Stimulated activated naive CD4-positive, alpha-beta T cell treated with Interleukin-2 at 50 U/mL for 16 hours (primary cell): ENCODE data around the gene TSPAN13.

ENCODE experiments used
- DNase-seq: peaks from one replicate; lab custom pipeline; 2025; lab: John Stamatoyannopoulos, UW

TSPAN13 gene

DNA sequence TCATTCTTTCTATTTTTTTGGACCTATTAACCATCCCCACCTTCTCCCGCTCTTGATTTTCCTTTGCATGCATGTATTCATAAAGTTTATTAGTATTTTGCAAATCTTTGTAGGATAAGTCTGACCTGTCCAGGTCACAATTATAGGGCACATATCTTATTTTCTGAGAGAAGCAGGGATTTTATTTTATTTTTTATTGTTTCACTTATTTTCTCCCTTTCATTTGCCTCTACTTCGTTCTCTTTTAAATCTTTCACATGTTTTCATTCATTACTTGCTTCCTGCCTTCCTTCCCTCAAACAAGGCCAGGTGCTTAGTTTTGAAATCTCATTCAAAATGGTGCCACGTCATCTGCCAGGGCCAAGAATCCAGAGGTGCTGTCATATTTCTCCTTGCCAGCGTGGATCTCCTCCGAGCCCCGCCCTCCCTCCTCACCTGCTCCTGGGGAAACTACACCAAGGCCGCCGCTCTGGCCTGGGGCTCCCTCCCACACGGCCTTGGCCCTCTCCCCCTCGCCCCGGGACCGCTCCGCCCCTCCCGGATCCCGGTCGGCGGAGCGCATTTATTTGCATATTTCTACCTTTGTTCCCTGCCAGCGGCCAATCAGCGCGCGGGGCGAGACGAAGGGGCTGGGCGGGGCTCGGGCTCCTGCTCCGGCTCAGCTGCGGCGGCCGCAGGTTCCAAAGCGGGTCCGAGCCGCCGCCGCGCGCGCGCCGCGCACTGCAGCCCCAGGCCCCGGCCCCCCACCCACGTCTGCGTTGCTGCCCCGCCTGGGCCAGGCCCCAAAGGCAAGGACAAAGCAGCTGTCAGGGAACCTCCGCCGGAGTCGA, at the start of gene TSPAN13:
Gene TSPAN13 (plus strand): TSS at position 654 of the 830 bp plus-strand sequence. CDS start 213 bp downstream, outside the sequence.
- DNase-seq = peak; percentile 28

DNA sequence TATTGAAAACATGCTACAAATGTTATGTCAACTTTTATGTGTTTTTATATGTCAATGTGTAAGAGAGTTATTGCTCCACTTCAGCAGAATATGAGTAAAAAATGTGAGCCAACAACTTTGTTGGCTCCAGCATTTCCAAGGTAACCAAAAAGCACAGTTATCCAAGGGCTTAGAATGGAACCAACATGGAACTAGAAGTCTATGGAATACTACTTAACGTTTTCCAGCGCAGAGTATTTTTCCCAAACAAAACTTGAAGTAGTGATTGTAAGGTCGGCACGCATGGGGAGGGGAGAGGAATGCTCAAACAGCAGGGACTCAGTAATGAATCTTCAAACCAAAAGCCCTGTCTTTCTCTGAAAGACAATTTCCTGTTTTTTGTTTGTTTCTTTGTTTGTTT, 45.0 kb upstream of the TSPAN13 start:
- DNase-seq = no peak

DNA sequence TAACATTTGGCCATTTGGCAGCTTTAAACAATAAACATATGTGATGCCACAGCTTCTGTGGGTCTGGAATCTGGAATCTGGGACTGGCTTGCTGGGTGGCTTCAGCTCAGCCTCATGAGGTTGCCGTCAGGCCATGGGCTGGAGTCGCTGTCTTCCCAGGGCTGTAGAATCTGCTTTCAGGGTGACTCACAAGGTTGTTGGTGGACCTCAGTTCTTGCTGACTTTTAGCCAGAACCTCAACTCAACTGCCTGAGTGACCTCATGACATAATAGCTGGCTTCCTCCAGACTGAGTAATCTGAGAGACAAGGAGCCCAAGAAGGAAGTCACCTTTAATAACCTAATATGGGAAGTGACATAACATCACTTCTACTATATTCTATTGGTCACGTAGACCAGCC, 44.6 kb upstream of the TSPAN13 start:
- no peak for DNase-seq

DNA sequence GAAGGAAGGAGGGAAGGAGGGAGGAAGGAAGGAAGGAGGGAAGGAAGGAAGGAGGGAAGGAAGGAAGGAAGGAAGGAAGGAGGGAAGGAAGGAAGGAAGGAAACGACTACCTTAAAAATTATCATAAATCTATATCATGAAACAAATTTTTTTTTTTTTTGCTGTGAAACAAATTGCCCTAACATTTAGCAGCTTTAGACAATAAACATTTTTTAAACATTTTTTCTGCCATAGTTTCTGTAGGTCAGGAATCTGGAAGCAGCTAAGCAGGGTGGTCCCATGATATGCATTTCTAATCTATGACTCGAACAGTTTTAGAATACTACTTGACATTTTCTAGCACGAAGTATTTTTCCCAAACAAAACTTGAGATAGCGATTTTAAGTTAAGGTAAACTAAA, 42.9 kb upstream of the TSPAN13 start:
- DNase-seq = no peak

DNA sequence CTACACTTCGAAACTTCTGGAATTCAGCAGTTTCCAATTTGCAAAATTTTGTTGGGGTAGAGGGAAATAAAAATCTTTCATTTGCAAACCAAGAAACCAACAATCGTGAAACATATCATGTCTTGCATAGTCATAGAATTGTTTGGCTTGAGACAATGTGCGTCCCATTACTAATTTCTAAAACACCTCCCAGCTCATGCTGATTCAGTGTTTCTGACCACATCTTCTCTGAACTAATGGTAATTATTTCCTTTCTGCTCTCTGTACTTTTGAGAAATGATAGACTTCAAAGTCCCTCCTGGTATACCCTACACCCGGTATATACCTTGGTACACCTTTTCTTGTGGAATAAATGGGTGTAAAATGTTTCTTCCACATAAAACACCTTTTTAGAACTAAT, 41.8 kb upstream of the TSPAN13 start:
- no peak for DNase-seq

DNA sequence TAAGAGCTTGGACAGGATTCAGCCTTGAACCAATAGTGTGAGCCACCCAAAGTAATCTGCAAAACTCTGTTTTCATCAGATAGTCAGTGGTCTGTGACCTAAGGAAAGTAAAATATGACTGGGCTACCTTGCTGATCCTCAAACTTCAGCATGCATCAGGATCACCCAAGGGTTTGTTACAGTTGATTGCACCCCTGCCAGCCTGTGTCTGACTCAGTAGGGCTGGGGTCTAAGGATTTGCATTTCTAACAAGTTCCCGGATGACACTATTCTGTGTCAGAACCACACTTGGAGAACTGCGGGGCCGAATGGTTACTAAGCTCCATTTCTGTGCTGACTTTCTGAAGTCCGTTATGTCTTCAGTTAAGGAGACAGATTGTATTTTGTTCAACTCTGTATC, 40.6 kb upstream of the TSPAN13 start:
- no peak for DNase-seq

DNA sequence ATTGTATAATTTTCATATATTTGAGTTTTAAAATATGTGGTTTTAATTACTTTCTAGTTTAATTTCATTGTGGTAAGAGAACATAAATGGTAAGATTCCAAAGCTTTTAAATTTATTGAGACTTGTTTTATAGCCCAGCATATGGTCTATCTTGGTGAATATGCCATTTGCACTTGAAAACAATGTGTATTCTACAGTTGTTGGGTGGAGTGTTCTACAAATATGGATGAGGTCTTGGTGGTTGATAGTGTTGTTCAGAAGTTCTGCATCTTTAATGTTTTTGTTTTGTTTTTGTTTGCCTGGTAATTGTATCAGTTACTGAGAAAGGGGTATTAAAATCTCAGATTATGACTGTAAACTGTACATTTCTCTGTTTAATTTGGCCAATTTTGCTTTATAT, 37.6 kb upstream of the TSPAN13 start:
- no peak for DNase-seq

DNA sequence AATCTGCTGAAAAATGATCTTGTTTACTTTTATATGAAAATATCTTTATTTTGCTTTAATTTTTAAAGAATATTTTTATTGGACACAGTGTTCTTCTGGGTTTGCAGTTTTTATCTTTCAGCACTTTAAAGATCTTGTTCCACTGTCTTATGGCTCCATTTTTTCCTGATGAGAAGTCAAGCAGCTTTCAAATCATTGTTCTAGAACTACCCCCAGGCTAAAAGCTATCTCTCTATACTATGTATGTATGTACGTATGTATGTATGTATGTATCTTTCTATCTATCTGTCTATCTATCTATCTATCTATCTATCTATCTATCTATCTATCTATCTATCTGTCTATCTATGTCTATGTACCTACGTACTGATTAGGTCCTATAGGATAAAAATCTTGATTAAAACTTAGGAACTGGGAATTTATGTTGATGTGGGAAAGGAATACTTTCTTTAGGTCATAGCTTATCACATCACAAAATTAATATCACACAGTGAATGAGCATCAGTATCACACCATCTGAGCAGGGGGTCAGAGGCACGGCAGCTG, 35.4 kb upstream of the TSPAN13 start:
- DNase-seq = no peak

DNA sequence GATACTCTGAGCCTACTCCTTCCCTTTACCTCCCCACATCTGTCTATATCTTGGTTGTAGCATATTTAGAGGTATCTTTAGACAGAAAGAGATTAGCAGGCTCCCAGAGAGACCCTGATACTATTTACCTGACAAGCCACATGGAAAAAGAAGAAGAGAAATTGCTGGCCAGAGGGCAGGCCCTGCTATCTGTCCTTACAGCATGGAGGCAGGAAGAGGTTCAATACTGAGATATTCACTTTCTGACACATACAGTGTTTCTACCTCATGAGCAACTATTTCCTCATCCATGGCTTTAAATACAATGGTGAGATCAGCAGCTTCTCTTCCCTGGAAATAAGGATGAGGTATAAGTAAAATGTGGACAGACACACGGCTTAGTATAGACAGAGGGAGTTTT, 33.9 kb upstream of the TSPAN13 start:
- DNase-seq = no peak

DNA sequence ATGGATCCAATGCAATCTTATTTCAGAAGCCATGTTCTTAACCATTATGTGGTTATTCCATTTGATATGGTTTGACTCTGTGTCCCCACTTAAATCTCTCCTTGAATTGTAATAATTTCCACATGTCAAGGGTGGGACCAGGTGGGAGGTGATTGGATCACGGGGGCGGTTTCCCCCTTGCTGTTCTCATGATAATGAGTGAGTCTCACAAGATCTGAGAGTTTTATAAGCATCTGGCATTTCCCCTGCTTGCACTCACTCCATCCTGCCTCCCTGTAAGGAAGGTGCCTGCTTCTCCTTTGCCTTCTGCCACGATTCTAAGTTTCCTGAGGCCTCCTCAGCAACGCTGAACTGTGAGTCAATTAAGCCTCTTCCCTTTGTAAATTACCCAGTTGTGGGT, 32.0 kb upstream of the TSPAN13 start:
- DNase-seq = no peak

DNA sequence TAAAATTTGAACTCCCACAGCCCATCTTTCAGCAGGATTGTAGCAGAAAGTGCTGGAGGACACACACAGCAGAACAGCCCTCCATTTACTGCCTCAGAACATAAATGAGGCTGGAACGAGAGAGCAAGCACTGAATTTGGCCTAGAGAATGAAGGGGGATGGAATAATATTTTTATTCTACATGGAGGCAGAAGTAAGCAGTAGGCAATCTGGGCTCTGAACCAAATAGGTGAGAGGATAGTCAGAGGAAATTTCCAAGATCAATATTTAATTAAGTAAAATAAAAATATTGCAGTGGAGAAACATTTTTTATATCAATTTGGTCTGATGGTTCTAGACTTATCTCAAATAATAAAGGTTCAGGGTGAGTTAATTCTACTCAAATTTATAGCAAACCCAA, 29.2 kb upstream of the TSPAN13 start:
- DNase-seq = no peak

DNA sequence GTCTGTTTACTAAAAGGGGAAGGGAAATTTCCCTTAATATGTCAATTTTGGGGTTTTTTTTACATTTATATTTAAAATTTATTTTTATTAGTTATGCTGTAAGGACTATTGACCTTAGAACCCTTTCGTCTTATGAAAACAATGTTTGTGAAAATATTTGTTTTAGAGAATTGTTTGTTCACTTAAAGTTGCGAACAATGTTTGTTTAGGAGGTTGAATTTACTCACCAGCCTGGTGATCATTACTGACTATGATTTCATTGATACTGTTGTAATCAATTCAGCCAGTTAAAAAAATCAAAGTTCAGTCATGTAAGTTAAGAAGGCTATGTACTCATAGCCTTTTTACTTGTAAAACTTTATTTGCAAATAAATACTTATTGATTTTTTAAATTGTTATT, 27.4 kb upstream of the TSPAN13 start:
- no peak for DNase-seq

DNA sequence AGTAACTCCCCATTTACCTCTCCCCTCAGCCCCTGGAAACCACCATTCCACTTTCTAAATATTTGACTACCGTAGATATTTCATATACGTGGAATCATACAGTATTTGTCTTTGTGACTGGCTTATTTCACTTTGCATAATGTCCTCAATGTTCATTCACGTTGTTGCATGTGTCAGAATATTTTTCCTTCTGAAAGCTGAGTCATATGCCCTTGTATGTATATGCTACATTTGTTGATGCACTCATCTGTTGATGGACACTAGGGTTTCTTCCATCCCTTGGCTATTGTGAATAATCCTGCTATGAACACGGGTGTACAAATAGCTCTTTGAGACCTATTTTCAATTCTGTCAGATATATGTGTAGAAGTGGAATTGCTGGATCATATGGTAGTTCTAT, 25.8 kb upstream of the TSPAN13 start:
- no peak for DNase-seq

DNA sequence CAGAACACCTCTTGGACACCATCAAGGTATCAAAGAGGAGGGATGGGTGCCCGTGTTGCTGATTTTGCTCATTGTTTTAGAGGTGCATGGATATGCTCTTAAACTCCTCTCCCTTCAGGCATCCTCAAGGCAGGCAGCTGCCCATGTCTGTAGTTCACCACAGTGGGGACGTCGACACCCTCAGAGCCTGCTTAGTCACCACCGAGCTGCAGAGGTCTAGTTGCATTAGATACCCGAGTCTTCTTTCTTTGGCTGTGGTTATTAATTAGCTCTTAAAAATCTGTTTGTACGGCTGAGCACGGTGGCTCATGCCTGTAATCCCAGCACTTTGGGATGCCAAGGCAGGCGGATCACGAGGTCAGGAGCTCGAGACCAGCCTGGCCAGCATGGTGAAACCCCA, 24.7 kb upstream of the TSPAN13 start:
- DNase-seq = no peak

DNA sequence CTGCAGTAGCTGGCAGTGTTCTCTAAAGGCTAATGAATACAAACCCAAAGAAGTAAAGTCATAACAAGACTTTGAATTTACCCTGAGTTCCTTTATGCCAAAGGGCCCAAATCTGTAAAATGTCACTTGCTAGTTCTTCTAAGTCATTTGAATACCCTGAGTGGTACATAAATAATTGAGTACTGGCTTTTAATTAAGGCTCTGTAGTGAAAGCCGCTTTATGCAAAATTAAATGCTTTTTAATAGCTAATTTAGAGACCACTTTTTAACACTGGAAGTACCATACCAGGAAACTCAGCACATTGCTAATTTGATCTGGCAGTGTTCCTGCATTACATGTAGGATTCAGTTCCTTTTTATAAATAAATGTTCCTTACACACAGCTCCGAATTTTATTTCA, 24.0 kb upstream of the TSPAN13 start:
- no peak for DNase-seq

DNA sequence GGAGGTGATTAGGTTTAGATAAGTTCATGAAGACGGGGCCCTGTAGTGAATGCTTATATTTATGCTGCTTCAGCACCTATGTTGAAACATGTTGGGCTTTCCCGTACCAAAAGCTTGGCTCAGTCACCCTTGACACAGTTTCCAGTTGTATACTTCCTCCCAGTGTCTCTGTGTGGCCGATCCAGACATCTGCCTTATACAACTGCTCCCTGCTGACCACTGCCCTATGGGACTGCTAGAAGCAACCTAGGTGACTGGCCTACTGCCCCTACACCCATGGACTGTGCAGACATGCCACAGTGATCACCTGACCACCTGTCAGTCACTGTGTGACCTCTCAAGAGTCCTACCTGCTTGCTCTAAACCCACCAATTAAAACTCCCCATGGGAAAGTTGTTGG, 22.6 kb upstream of the TSPAN13 start:
- no peak for DNase-seq

DNA sequence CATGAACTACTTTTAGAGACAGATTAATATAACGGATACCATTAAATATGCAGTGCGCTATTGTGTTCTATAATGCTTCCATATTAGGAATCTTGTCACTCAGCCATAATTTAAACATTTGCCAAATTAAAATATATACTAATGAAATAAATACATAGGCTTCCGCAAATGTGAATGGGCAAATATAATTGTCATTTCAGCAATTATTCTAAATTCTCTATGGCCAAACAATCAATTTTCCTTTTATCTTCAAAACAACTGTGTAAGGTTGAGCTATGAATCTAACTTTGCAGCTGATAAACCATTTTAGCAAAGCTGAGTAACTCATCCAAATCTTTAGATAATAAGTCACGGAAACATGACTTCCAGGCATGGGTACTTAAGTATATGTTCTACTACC, 20.7 kb upstream of the TSPAN13 start:
- DNase-seq = no peak

DNA sequence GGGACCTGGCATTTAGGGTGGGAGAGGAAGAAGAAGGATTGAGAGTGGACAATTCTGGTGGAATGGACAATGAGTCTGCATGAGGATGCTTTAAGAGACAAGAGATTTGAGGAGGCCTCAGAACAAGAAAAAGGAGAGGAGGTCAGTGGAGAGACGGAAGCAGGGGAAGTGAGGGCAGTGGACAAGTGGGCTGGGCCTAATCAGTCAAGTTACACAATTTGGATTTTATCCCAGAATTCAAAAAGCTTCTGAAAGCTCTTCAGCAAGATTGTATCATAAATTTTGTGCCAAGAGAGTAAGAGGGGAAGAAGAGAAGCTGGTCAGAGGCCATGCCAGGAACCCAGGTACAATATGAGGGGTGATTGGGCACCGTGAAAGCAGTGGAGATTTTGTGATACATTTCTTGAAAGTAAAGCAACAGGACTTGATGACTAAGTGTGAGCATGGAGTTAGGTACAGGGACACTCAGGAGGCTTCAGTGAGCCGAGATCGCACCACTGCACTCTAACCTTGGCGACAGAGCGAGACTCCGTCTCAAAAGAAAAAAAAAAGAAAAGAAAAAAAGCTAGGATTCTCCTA, 19.3 kb upstream of the TSPAN13 start:
- no peak for DNase-seq

DNA sequence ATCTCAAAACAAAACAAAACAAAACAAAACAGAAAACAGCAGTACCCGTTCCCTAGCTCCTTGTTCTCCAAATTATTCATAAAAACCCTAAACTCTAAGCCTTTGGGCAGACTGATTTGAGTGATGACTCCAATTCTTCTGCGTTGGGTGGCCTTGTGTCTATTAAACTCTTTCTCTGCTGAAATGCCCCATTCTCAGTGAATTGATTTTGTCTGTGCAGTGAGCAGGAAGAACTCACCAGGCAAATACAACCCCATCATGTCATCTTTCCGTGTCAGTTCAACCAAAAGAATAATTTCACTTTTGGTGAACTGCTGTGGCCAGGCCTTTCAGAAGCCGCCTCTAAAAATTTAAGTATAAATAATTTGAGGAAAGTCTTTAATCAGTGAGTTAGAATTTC, 18.5 kb upstream of the TSPAN13 start:
- no peak for DNase-seq

DNA sequence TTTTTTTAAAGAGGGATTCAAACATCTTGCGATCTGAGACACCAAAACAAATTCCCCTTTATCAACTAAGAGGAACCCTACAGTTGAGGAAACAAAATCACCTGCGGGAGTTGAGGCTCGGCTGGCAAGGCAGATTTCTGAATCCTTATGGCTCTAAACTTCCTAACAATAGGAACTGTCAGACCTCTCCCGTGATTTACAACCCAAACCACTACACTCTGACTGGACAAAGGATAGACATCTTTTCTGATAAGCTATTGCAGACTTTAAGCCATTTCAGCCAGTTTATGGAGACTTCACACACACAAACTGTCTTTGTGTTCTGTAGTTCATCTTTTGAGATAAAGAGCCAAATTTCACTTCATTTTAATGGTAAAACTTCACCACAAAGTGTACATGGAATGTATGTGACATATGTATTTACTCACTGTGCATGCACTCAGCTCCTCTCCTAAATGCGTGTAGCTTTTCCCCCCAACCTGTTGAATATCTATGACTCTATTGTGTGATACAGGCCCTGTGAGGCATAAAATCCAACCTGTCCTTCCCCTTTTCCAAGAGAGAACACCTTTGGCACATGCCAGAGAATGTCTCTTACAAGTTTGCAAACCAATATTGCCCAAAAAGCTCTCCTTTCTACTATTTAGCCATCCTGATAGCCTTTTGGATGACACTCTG, 15.4 kb upstream of the TSPAN13 start:
- no peak for DNase-seq

DNA sequence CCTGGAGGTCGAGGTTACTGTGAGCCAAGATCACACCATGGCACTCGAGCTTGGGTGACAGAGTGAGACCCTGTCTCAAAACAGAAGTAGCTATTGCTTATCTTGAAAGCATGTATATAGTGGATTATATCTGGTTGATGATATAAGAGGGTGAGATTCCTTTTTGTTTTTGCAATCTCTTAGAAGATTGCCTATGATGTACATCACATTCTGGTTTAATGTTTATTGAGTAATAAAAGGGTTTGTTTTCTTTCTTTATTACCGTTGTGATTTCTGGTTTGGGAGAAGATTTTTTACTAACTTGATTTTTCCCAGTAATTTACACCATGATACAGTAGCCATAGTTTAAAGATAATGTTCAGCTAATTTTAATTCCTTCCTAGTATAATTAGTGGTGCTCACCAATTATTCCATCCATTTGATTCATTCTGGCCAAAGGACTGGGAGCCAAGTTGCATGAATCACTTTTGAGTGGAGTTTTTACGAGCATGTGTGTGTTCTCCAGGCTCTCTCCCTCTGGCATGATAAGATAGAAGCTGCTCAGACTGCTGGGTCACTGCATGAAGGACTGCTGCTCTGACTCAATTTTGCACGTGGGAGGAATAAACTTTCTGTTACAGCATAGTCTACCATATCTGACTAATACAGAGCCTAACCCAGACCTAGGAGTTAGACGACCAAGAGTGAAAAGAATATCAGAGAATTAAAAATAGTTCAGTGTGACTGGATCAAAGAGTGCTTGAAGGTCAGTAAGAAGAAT, 13.5 kb upstream of the TSPAN13 start:
- DNase-seq = no peak

DNA sequence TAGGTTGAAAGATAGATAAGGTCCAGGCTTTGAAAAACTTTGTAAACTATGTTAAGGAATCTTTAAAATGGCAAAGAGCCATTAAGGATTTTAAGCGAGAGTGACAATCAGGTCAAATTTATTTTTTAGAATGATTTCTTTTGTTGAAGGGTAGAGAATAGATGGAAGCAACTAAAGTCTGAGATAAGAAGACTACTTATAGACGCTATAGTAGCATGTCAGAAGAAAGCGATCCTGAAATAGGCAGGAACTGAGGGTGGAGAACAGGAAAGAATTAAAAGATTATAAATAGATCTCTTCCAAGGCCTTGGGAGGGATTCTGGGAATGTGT, 13.0 kb upstream of the TSPAN13 start:
- DNase-seq = no peak
